ELF-1 (cell line): ENCODE data around the gene NSUN5.
"Not testable (repeated sequence)": the region's sequence is repeated elsewhere in the genome, so short reads cannot be mapped to it uniquely, and the experiment has no call there.

ENCODE experiments used
- DNase-seq: peaks from one replicate; pipeline ENCODE4 v3.0.0-alpha.2; 2016; ENCODE audit warnings: low read depth, low spot score

NSUN5 gene

GRCh38 chr7:73327449-73327848, 18.8 kb upstream of the NSUN5 start:
- DNase-seq: not testable (repeated sequence)

- not testable (repeated sequence) for DNase-seq
These were observed 16.8 kb upstream of the NSUN5 start for GRCh38 chr7:73325424-73325823.

- peak; percentile 81 for DNase-seq
These were observed 15.6 kb upstream of the NSUN5 start for GRCh38 chr7:73324081-73324845.

GRCh38 chr7:73323434-73324080, 14.9 kb upstream of the NSUN5 start:
- not testable (repeated sequence) for DNase-seq

GRCh38 chr7:73320009-73320408, 11.4 kb upstream of the NSUN5 start:
- DNase-seq: peak; percentile 72

GRCh38 chr7:73319541-73319940, 10.9 kb upstream of the NSUN5 start:
- not testable (repeated sequence) for DNase-seq

GRCh38 chr7:73318656-73319204, 10.1 kb upstream of the NSUN5 start:
- DNase-seq: not testable (repeated sequence)

GRCh38 chr7:73316521-73316920, 7.9 kb upstream of the NSUN5 start:
- DNase-seq: no peak

- no peak for DNase-seq
These were observed 5.6 kb upstream of the NSUN5 start for GRCh38 chr7:73314271-73314670.

- DNase-seq: no peak
These were observed 4.9 kb upstream of the NSUN5 start for GRCh38 chr7:73313521-73313906.

- no peak for DNase-seq
These were observed 4.3 kb upstream of the NSUN5 start for GRCh38 chr7:73312831-73313520.

GRCh38 chr7:73311421-73311820, 2.8 kb upstream of the NSUN5 start:
- DNase-seq: not testable (repeated sequence)

GRCh38 chr7:73308074-73308664, 457 bp downstream of the NSUN5 start:
- DNase-seq: no peak

- DNase-seq: no peak
These were observed 1.2 kb downstream of the NSUN5 start for GRCh38 chr7:73307436-73307835.

- DNase-seq: not testable (repeated sequence)
These were observed 3.8 kb downstream of the NSUN5 start for GRCh38 chr7:73304612-73305387.

GRCh38 chr7:73304071-73304470, 4.6 kb downstream of the NSUN5 start:
- DNase-seq: no peak

GRCh38 chr7:73303546-73303945, 5.1 kb downstream of the NSUN5 start:
- DNase-seq: no peak

- not testable (repeated sequence) for DNase-seq
These were observed 5.8 kb downstream of the NSUN5 start for GRCh38 chr7:73302846-73303245.

GRCh38 chr7:73301108-73301507, 7.5 kb downstream of the NSUN5 start:
- not testable (repeated sequence) for DNase-seq

- DNase-seq: not testable (repeated sequence)
These were observed 8.8 kb downstream of the NSUN5 start for GRCh38 chr7:73299812-73300211.

GRCh38 chr7:73297706-73298105, 10.9 kb downstream of the NSUN5 start:
- DNase-seq: not testable (repeated sequence)
